AG04450 (cell line): Measurements from ENCODE around the gene RPL35. TPM values are rescaled to one million over a fixed set of nuclear protein-coding genes. Genes with fewer than 3 reads are reported as not detected.

Experiments
- CTCF ChIA-PET: fragments of 300-600, 350-600 bp; formaldehyde crosslinking; extraction: SDS; loops from one replicate; lab custom pipeline; 2022; ENCODE audit warnings: antibody characterized with exemption, inconsistent platforms; lab: Charles Lee
- POLR2A ChIA-PET: fragments of 350-600 bp; formaldehyde crosslinking; extraction: SDS; loops from one replicate; lab custom pipeline; 2021; ENCODE audit warnings: antibody characterized with exemption, inconsistent platforms; lab: Yijun Ruan, JAX
- DNase-seq: peaks from one replicate; pipeline ENCODE4 v3.0.0-alpha.2; 2011; ENCODE audit warnings: low read depth, low spot score
- H3K27ac ChIP-seq: one replicate; pipeline ENCODE4 v1.5.1; 2012; ENCODE audit warnings: low read depth, low read length, control low read depth
- H3K27me3 ChIP-seq: one replicate; pipeline ENCODE4 v1.6.0; 2012; ENCODE audit warnings: low read length; ENCODE audit not compliant: control insufficient read depth, insufficient read depth
- H3K4me3 ChIP-seq: 2 replicates; pipeline ENCODE4 v1.5.1; 2011; ENCODE audit warnings: mild to moderate bottlenecking, low read depth, low read length, control low read depth
- H3K9me3 ChIP-seq: 2 replicates; pipeline ENCODE4 v1.5.1; 2012; ENCODE audit warnings: low read length; ENCODE audit not compliant: control insufficient read depth, insufficient read depth
- polyA plus RNA-seq: library from polyadenylated mRNA; depleted of rRNA; stranded (reverse); fragments of >200 nt; gene quantifications from 2 replicates; pipeline ENCODE4 v1.2.3, GENCODE V29; 2011
- TF ChIP-seq, protein P1 (sequence below): IDR thresholded peaks from 2 replicates; pipeline ENCODE4 v1.5.1; 2011; ENCODE audit warnings: low read depth, low read length, control low read depth, inconsistent platforms

RPL35 gene
- polyA plus RNA-seq, 1 experiment: 2,283 TPM

DNA sequence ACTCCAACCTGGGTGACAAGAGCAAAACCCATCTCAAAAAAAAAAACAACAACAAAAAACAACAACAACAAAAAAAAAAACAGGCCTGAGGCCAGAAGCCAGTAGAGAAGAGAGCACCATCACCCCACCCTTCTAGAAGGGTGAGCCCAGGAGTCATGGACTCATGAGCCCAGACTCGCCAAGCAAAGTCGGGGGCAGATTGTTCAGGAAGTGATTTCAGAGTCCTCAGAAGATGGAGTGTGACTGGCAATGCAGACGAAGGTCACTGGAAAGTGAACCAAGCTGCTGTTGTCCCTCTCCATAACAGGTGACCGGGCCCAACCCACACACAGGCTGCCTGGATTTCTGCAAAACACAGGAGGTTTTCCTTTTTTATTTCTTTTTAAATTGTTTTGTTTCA is 17.5 kb downstream of the RPL35 start:
- TF ChIP-seq, protein P1, sequence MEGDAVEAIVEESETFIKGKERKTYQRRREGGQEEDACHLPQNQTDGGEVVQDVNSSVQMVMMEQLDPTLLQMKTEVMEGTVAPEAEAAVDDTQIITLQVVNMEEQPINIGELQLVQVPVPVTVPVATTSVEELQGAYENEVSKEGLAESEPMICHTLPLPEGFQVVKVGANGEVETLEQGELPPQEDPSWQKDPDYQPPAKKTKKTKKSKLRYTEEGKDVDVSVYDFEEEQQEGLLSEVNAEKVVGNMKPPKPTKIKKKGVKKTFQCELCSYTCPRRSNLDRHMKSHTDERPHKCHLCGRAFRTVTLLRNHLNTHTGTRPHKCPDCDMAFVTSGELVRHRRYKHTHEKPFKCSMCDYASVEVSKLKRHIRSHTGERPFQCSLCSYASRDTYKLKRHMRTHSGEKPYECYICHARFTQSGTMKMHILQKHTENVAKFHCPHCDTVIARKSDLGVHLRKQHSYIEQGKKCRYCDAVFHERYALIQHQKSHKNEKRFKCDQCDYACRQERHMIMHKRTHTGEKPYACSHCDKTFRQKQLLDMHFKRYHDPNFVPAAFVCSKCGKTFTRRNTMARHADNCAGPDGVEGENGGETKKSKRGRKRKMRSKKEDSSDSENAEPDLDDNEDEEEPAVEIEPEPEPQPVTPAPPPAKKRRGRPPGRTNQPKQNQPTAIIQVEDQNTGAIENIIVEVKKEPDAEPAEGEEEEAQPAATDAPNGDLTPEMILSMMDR: no peak
- Histone ChIP-seq H3K27ac (no peak overlapping the region), H3K4me3 (no peak overlapping the region), H3K9me3 (no peaks in the 10 kb centered on the region), H3K27me3 (no peaks in the 10 kb centered on the region)
- POLR2A ChIA-PET: no interaction called here
- no peak for DNase-seq
- CTCF ChIA-PET: interaction anchor here (0.7 to 13.2 kb wide), 3 partner anchors 8 to 70 kb away, joined by 4 to 674 read pairs (median 33); partner anchors contain the start of genes NR6A1, OLFML2A and WDR38

GRCh38 chr9:124843456-124844034 is 18.2 kb downstream of the RPL35 start:
- no peak overlapping the region for H3K27ac ChIP-seq
- no peak overlapping the region for H3K4me3 ChIP-seq
- H3K9me3 ChIP-seq: no peaks in the 10 kb centered on the region
- H3K27me3 ChIP-seq: no peaks in the 10 kb centered on the region
- no peak for DNase-seq
- TF ChIP-seq, protein P1: no peak
- ChIA-PET CTCF (interaction anchor here (0.7 to 5.4 kb wide), 4 partner anchors 9 to 69 kb away, joined by 3 to 33 read pairs (median 4); partner anchors contain the start of gene WDR38), POLR2A (interaction anchor here (0.6 to 1.2 kb wide), 2 partner anchors 11 to 64 kb away, joined by 5 to 7 read pairs; no protein-coding TSS in a partner anchor)

DNA sequence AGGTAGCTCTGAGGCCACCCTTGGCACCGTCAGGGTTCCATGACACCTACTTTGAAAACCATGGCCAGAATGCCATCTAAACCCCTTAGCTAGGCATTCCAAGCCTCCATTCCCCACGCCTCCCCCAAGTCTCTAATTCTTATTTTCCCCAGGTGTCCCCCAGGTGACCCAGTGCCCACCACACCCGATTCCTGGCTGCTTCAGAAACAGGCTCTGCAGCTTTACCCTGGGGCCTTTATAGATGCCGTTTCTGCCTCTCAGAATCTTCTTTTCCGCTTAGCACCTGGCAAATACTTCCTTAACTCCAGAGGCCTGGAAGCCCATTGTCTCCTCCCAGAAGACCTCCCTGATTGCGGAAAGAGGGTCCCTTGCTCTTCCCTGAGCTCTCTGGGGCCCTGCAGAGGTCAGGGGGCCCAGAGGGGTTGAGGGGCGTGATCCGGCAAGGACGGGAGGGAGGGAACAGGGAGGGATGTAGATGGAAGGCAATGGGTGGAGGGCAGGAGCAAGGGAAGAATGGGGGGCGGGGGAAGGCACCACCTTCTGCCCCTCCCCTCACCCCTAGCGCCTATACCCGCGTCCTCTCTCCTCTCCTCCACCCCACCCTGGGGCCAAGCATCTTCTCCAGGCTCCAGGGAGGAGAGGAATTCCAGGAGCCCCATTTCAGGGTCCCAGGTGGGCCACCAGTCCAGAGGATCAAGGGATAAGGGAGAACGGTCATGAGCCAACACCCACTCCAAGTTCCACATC is 20.5 kb downstream of the RPL35 start:
- CTCF ChIA-PET: interaction anchor here (0.6 to 5.4 kb wide), 7 partner anchors 11 to 67 kb away, joined by 3 to 33 read pairs (median 4); partner anchors contain the start of gene WDR38

GRCh38 chr9:124840300-124840833 is 21.4 kb downstream of the RPL35 start:
- TF ChIP-seq, protein P1: peak; percentile 37; the same call in 1 of the 2 replicates
- POLR2A ChIA-PET: interaction anchor here (0.6 to 1.1 kb wide), 2 partner anchors 61 to 454 kb away, joined by 4 to 8 read pairs; no protein-coding TSS in a partner anchor
- no peaks in the 10 kb centered on the region for H3K9me3 ChIP-seq
- H3K27me3 ChIP-seq: no peaks in the 10 kb centered on the region
- H3K4me3 ChIP-seq: no peak overlapping the region
- no peak for DNase-seq
- CTCF ChIA-PET: interaction anchor here (0.9 to 5.4 kb wide), 11 partner anchors 12 to 66 kb away, joined by 3 to 33 read pairs (median 5); partner anchors contain the start of genes OLFML2A and WDR38
- H3K27ac ChIP-seq: no peak overlapping the region

More for the DNA sequence above, 20.5 kb downstream of the RPL35 start:
- TF ChIP-seq, protein P1: no peak
- POLR2A ChIA-PET: interaction anchor here (1.2 kb wide), 1 partner anchor 11 kb away, joined by 3 read pairs; no protein-coding TSS in a partner anchor
- no peak for DNase-seq
- Histone ChIP-seq H3K27me3 (no peaks in the 10 kb centered on the region), H3K4me3 (no peak overlapping the region), H3K9me3 (no peaks in the 10 kb centered on the region), H3K27ac (peak overlapping the region; percentile 11)
